GM18511 (cell line): ENCODE results near the gene AMPD2.
"Not testable (repeated sequence)": the region's sequence is repeated elsewhere in the genome, so short reads cannot be mapped to it uniquely, and the experiment has no call there.

Experiments
- ATAC-seq: cut with Tn5 transposase; IDR thresholded peaks from one replicate; pipeline ENCODE4 v1.9.1; 2021; ENCODE audit warnings: mild to moderate bottlenecking, moderate library complexity; ENCODE audit not compliant: unreplicated experiment

The AMPD2 gene

GRCh38 chr1:109649491-109649914 lies 29.9 kb downstream of the AMPD2 start:
- ATAC-seq = no peak

- no peak for ATAC-seq
Observed at GRCh38 chr1:109650609-109651008, 31.0 kb downstream of the AMPD2 start.

GRCh38 chr1:109652402-109652801 lies 32.8 kb downstream of the AMPD2 start:
- no peak for ATAC-seq

- ATAC-seq = no peak
Observed at GRCh38 chr1:109653306-109653705, 33.7 kb downstream of the AMPD2 start.

GRCh38 chr1:109654519-109654918 lies 34.9 kb downstream of the AMPD2 start:
- no peak for ATAC-seq

- peak; percentile 96 for ATAC-seq
Observed at GRCh38 chr1:109655615-109656519, 36.2 kb downstream of the AMPD2 start, which contains the start of gene GSTM4. Gene GSTM4 (plus strand): TSS chr1:109656099. CDS start chr1:109656390, 291 bp downstream.

- ATAC-seq = no peak
Observed at GRCh38 chr1:109657395-109657794, 37.8 kb downstream of the AMPD2 start.

- ATAC-seq = no peak
Observed at GRCh38 chr1:109657970-109658369, 38.3 kb downstream of the AMPD2 start.

- ATAC-seq = no peak
Observed at GRCh38 chr1:109658533-109659042, 39.0 kb downstream of the AMPD2 start.

GRCh38 chr1:109659145-109659544 lies 39.5 kb downstream of the AMPD2 start:
- no peak for ATAC-seq

- no peak for ATAC-seq
Observed at GRCh38 chr1:109659997-109660690, 40.5 kb downstream of the AMPD2 start.

GRCh38 chr1:109660691-109661026 lies 41.0 kb downstream of the AMPD2 start:
- not testable (repeated sequence) for ATAC-seq

- ATAC-seq = no peak
Observed at GRCh38 chr1:109661391-109661790, 41.8 kb downstream of the AMPD2 start.

GRCh38 chr1:109664671-109665070 lies 45.0 kb downstream of the AMPD2 start:
- no peak for ATAC-seq

- peak; percentile 96 for ATAC-seq
Observed at GRCh38 chr1:109667452-109668122, 48.0 kb downstream of the AMPD2 start, which contains the start of gene GSTM2. Gene GSTM2 (plus strand): TSS chr1:109668057. CDS start chr1:109668116, 59 bp downstream.

GRCh38 chr1:109668123-109668775 lies 48.6 kb downstream of the AMPD2 start:
- peak; percentile 43 for ATAC-seq

- ATAC-seq = no peak
Observed at GRCh38 chr1:109669246-109669948, 49.8 kb downstream of the AMPD2 start.

GRCh38 chr1:109669949-109670302 lies 50.3 kb downstream of the AMPD2 start:
- ATAC-seq = not testable (repeated sequence)

GRCh38 chr1:109671067-109671466 lies 51.4 kb downstream of the AMPD2 start:
- ATAC-seq = no peak

- not testable (repeated sequence) for ATAC-seq
Observed at GRCh38 chr1:109673861-109674260, 54.2 kb downstream of the AMPD2 start.
